Measurements from ENCODE around the gene NME5. TPM values are rescaled to one million over a fixed set of nuclear protein-coding genes. Genes with fewer than 3 reads are reported as not detected.
"Not testable (repeated sequence)": the region's sequence is repeated elsewhere in the genome, so short reads cannot be mapped to it uniquely, and the experiment has no call there.

Gene NME5
- total RNA-seq, 1 donor: 2.2 TPM

DNA sequence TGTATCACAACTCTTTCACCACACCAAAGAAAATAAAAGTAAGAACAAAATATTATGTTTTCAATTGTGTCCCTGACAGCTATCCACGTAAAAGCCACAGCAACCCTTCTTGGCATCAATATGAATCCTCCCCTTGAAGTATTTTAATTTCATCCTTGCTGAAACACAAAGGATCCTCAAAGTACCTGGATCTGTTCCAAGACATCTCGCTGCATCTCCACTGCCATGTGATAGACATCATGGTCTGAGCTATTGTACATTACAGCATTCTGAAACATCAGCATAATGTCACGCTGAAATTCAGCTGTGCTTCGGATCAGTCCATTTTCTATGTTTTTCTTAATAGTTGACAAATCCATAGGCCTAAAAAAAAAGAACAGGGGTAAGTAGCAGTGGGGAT, 21.5 kb upstream of the NME5 start:
- H3K4me3 ChIP-seq (ENCODE audit: low read depth, low read length): no peak overlapping the region
- DNase-seq (ENCODE audit: low read depth): no peak
- TF ChIP-seq CTCF (IDR thresholded peaks at IDR 0.05; ENCODE audit: insufficient read depth, low read depth, low read length): no peak

DNA sequence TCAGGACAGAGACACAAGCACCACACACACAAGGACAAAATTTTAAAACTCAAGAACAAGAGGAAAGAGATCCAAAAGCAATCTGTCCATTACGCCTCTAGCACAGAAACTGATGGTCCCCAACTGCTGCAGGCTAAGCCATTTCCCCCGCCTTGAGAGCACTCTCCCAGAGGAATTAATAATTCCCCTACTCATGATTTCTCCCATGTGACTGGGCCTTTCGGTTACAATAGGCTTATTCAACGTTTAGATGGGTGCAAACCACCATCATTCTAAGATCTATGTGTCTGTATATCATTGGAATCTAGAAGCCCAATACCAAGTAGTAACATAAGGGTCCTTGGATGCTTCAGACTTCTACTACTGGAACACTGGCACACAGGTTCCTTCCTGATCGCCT, 20.4 kb upstream of the NME5 start:
- no peak for DNase-seq (ENCODE audit: low read depth)
- TF ChIP-seq CTCF (IDR thresholded peaks at IDR 0.05; ENCODE audit: insufficient read depth, low read depth, low read length): no peak
- no peak overlapping the region for H3K4me3 ChIP-seq (ENCODE audit: low read depth, low read length)

DNA sequence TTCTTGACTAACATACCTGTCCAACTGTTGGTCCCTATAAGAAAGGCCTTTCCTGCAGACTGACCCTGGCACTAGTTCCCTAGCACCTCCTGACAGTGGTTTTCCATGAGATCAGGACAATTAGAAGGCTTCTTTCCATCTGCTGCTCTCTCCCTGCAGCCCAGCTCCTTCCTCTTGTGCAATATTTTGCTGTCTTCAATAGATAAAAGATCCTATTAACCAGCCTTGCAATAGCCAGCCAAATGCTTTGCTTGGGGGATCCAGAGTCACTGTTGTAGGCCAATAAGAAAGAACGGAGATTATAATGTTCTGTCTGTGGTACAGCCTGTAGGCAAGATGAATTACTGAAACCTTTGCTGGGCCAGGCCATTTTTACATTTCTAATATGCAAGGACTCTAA, 18.4 kb upstream of the NME5 start:
- peak; percentile 14 for DNase-seq (ENCODE audit: low read depth)
- TF ChIP-seq CTCF (IDR thresholded peaks at IDR 0.05; ENCODE audit: insufficient read depth, low read depth, low read length): no peak
- no peak overlapping the region for H3K4me3 ChIP-seq (ENCODE audit: low read depth, low read length)

- not testable (repeated sequence) for H3K4me3 ChIP-seq (ENCODE audit: low read depth, low read length); DNase-seq (ENCODE audit: low read depth)
Measured at GRCh38 chr5:138155977-138156376, 16.7 kb upstream of the NME5 start.

- no peak for DNase-seq (ENCODE audit: low read depth)
- no peak overlapping the region for H3K4me3 ChIP-seq (ENCODE audit: low read depth, low read length)
- no peak for TF ChIP-seq CTCF (IDR thresholded peaks at IDR 0.05; ENCODE audit: insufficient read depth, low read depth, low read length)
Measured at GRCh38 chr5:138149530-138149929, 10.3 kb upstream of the NME5 start.

DNA sequence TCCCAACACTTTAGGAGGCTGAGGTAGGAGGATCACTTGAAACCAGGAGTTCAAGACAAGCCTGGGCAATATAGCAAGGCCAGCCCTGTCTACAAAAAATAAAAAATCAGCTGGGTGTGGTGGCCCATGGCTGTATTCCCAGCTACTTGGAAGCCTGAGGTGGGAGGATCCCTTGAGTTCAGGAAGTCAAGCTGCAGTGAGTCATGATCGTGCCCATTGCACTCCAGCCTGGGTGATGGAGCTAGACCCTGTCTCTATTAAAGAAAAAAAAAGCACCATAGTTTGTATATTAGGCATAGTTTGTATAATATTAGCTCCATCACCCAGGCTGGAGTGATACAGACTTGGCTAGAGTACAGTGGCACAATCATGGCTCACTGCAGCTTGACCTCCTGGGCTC, 9.6 kb upstream of the NME5 start:
- H3K4me3 ChIP-seq (ENCODE audit: low read depth, low read length): no peak overlapping the region
- peak; percentile 61 for DNase-seq (ENCODE audit: low read depth)
- TF ChIP-seq CTCF (IDR thresholded peaks at IDR 0.05; ENCODE audit: insufficient read depth, low read depth, low read length): no peak

- DNase-seq (ENCODE audit: low read depth); H3K4me3 ChIP-seq (ENCODE audit: low read depth, low read length): not testable (repeated sequence)
Measured at GRCh38 chr5:138143578-138143977, 4.3 kb upstream of the NME5 start.

- no peak overlapping the region for H3K4me3 ChIP-seq (ENCODE audit: low read depth, low read length)
- no peak for TF ChIP-seq CTCF (IDR thresholded peaks at IDR 0.05; ENCODE audit: insufficient read depth, low read depth, low read length)
- DNase-seq (ENCODE audit: low read depth): no peak
Measured at GRCh38 chr5:138141734-138142133, 2.5 kb upstream of the NME5 start.

Measured in fibroblast of villous mesenchyme (primary cell).